GM18951 (cell line): ENCODE results near the gene CNDP1.

Experiments used
- POLR2A ChIP-seq: IDR thresholded peaks from 4 replicates; pipeline ENCODE4 v1.6.1; 2011; ENCODE audit warnings: mild to moderate bottlenecking; ENCODE audit not compliant: insufficient read length, insufficient read depth; ENCODE audit errors: extremely low read depth
- in situ Hi-C: fragments of 300-500 bp; cut with MboI; formaldehyde crosslinking; loops from one replicate; pipeline ENCODE4 v1.12.0; 2022; ENCODE audit warnings: low sequenced_read_pairs, mixed read lengths, inconsistent platforms; ENCODE audit not compliant: unreplicated experiment

CNDP1 gene, protein sequence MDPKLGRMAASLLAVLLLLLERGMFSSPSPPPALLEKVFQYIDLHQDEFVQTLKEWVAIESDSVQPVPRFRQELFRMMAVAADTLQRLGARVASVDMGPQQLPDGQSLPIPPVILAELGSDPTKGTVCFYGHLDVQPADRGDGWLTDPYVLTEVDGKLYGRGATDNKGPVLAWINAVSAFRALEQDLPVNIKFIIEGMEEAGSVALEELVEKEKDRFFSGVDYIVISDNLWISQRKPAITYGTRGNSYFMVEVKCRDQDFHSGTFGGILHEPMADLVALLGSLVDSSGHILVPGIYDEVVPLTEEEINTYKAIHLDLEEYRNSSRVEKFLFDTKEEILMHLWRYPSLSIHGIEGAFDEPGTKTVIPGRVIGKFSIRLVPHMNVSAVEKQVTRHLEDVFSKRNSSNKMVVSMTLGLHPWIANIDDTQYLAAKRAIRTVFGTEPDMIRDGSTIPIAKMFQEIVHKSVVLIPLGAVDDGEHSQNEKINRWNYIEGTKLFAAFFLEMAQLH

DNA sequence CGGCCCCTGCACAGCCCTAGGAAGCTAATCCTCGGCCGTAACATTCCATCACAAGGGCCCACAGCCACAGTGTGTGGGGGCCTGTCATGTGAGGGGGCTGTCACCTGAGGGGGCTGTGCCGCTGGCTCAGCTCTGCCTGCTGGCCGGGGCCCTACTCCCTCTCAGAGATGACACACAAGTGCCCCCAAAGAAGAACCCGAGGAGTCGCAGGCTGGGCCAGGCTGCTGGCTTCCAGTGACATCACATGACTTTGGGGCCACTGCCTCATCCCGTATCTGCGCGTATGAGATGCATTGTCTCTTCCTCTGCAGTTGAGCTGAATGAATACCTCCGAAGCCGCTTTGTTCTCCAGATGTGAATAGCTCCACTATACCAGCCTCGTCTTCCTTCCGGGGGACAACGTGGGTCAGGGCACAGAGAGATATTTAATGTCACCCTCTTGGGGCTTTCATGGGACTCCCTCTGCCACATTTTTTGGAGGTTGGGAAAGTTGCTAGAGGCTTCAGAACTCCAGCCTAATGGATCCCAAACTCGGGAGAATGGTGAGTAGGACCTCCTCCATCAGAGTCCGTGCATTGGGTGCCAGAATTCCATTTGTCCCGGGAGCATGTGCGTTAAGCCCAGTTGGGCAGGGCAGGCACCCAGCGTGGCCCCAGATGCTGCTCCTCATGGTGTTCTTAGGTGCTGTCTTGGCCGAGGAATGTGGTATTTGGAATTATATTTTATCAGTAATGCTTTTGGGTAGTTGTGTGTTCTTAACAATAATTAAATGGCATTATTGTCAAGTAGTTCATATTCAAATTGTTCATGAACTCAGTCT, at the start of gene CNDP1:
CNDP1 (plus strand) TSS at position 351 of the 820 bp plus-strand sequence; CDS start at position 519, 168 bp downstream.
- in situ Hi-C loops, result no loop called here
- no peak for TF ChIP-seq POLR2A

DNA sequence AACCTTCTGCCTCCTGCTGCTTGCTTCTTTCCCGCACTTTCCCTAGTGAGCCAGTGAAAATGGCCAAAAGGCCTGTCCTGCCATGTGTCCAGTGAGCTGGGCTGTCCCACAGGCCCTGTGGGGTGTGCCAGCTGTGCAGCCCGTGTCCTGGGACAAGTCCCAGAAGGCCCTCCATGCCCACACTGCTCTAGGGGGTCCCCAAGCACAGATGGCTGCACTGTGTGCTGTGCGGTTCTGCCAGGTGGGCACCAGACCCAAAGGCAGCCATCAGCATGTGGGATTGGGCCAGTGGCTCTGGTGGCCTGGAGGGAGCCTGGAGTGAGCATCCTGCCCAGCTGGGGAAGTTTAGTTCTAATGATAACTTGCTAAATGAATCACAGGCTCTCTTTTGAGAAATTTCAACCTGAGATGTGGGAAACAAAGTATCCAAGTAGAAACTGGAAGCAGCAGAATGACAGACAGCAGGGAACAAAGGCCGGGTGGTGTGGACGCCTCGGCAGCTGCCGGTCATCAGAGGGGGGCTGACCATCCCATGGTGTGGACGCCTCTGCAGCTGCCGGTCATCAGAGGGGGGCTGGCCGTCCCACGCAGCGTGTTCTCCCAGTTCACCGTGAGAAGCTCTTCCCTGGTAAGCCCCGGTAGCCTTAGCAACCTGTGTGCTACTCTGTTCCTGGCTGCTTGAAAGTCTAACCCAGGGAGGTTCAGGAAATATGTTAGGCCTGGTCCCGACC, 48.0 kb upstream of the CNDP1 start:
- in situ Hi-C loops, result no loop called here
- TF ChIP-seq POLR2A, result no peak

DNA sequence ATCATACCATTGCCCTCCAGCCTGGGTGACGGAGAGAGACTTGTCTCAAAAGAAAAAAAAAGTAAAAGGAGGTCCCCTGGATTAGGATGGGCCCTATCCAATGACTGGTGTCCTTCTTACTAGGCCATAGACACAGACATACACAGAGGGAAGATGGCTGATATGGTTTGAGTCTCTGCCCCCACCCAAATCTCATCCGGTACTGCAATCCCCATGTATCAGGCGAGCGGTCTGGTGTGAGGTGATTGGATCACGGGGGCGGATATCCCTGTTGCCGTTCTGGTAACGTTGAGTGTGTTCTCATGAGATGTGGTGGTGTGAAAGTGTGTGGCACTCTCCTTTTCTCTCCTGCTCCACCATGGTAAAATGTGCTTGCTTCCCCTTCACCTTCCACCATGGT, 45.9 kb upstream of the CNDP1 start:
- in situ Hi-C loops, result no loop called here
- TF ChIP-seq POLR2A, result no peak

DNA sequence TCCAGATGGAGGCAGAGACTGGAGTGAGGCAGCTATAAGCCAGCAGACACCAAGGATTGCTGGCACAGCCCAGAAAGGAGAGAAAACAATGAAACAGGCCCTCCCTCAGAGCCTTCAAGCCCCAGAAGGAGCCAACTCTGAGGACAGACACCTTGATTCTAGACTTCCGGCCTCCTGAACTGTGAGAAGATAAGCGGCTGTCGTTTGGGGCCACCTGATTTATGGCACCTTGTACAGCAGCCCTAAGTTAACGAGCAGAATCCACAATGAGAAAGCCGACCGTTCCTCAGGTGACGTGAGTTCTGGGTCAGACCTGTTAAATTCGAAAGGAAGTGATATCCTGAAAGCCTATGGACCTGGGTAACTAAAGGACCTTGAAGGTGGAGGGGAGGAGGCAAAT, 45.4 kb upstream of the CNDP1 start:
- no peak for TF ChIP-seq POLR2A
- in situ Hi-C loops, result no loop called here

DNA sequence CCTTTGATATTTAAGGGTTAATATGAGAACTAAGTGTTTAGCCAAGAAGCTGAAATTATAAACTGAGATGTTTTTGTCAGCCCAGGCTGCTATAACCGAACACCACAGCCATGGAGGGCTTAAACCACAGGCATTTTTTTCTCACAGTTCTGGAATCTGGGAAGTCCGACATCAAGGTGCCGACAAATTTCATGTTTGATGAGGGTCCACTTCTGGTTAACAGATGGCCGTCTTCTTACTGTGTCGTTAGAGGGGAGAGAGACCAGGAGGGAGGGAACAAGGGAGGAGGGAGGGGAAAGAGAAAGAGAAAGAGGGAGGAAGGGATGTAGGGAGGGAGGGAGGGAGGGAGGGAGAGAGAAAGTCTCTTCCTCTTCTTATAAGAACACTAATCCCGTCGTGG, 44.6 kb upstream of the CNDP1 start:
- in situ Hi-C loops, result no loop called here
- TF ChIP-seq POLR2A, result no peak

DNA sequence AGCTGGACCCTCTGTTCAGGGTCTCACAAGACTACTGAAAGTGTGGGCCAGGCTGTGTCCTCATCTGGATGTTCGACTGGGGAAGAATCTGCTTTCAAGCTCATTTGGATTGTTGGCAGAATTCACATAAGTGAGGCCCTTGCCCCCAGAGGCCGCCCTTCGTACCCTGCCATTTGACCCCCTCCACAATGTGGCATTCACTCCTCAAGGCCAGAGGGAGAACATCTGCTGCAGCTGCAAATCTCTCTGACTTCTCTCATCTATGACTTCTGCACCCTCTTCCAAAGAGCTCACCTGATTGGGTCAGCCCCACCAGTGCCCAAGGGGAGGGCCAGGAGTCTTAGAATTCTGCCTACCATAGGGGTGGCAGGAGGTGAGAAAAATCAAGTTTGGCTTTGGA, 42.0 kb upstream of the CNDP1 start:
- TF ChIP-seq POLR2A, result no peak
- in situ Hi-C loops, result no loop called here

DNA sequence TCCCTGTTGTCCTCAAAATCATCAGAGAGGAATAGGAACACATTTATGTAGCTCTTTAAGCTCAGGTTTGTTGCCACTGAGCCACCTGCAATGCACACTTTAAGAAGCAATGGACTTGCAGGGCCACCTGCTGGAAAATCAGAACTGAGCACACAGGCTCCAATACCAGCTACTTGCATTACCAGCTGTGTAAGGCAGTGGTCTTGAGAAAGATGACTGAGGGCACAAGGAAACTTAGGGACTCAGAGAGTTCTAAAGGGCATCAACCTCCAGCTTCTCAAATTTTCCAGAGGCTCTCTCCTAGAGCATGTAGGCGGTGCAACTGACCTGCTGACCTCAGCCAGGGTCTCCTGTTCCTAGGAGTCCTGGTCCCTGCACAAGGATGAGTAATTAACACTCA, 40.6 kb upstream of the CNDP1 start:
- no peak for TF ChIP-seq POLR2A
- in situ Hi-C loops, result no loop called here

DNA sequence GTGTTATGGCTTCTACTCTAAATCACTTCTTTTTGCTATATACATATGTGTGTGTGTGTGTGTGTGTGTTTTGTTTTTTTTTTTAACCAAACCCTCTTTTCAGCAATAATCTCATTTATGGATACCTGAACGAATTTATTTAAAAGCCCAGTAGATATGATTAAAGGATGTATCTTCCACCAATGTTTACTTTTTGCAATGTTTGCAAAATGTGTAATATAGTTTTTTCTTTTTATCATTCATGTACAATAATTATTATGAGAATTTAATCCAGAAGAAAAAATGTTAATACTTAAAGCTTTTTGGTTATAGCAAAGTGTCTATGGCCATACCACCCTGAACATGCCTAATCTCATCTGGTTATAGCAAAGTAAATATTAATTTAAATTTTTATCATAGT, 39.8 kb upstream of the CNDP1 start:
- TF ChIP-seq POLR2A, result no peak
- in situ Hi-C loops, result no loop called here

DNA sequence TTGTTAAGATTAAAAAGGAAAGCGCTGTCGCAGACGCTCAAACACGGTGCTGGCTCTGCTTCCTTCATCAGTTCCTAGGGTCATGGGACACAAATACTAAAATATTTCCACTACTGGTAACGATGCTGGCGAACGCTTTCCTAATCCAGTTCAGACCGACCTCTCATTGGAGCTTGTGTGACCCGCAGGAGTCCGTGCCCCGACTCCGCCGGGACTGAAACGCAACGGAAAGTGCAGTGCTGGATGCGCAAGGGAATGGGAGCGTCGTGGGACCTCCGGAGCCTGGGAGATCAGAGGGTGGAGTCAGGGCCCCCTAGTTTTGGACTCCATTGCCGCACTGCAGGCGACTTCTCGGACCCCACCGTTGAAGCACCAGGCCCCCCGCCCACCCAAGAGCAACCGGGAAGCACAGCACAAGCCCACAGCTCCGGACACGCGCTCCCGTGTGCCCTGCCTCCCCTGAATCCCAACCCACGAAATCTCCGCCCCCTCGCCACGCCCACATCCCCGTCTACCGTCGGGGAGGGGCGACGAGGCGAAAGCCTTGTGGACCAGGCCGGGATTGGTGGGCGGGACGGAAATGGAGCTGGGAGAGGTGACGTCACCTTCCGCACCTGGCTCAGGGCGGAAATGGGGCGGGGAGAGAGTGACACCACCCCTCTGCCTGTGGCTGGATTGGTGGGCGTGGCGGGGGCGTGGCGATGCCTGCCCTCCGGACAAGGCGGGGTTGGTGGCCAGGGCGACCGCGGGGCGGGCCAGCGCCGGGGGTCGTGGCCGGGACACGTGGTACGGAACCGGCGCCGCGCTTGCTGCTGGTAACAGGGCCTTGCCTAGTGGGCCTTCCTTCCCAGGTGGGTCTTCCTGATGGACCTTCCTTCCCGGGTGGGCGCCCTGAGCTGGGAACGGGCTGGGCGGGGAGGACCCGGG, 38.5 kb upstream of the CNDP1 start, which contains the start of gene CNDP2:
CNDP2 (plus strand) TSS at position 783 of the 927 bp plus-strand sequence. CDS start 3,611 bp downstream, outside the sequence.
- peak; percentile 84 for TF ChIP-seq POLR2A
- in situ Hi-C loops, result no loop called here

DNA sequence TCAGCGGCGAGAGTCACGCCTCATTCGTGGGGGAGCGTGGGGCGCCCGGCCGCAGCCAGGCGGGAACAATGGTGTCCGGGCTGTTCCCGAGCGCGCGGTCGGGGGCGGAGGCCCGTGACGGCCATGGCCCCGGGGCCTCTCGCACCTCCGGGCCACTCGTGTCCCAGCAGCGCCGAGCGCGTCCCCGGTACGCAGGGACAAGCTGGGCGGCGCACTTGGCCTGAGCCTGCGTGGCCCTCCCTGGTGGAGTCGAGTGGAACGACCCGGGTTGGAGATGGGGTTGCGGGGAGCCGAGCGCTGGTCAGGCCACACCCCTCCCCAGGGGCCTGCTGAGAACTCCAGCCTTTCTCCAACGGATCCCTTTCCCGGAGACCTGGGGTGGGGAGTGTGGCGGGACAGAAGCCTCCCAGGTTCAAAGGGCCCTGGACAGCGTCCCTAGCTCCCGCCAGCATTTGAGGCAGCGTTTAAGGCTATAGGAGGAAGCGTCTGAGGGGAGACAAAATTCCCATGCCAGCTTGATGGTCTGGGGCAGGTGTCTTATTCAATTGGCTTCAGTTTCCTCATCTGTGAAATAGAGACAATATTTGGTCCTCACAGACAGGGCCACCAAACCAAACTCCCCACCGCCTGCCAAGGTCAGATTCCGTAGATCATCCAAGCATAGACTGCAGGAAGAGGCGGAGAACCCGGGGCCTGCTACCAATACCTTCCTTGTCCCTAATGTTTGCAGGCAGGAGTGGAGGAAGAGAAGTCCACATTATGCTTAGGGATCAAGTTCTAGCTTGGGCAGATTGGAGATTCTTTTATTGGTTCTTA, 37.6 kb upstream of the CNDP1 start:
- in situ Hi-C loops, result no loop called here
- TF ChIP-seq POLR2A, result no peak

DNA sequence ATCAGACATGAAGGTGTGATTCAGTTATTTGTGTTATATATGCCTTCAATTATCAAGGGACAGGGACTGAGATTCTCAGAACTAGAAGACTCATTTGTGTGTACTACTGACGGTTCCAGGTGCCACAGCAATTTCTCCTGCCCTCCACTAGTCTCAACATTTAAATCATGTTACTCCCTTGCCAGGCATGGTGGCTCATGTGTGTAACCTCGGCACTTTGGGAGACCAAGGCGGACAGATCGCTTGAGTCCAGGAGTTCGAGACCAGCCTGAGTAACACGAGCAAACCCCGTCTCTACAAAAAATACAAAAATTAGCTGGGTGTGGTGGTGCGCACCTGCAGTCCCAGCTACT, 37.0 kb upstream of the CNDP1 start:
- in situ Hi-C loops, result no loop called here
- TF ChIP-seq POLR2A, result no peak
